Islet of Langerhans (tissue), 1 donor: ENCODE results near the gene EFHB.
"Not testable (repeated sequence)": the region's sequence is repeated elsewhere in the genome, so short reads cannot be mapped to it uniquely, and the experiment has no call there.

Experiments used
- FAIRE-seq: peaks from one replicate; lab custom pipeline; 2011; peaks lifted over from hg19 to GRCh38; lab: Jason Lieb, UNC

Gene EFHB, protein sequence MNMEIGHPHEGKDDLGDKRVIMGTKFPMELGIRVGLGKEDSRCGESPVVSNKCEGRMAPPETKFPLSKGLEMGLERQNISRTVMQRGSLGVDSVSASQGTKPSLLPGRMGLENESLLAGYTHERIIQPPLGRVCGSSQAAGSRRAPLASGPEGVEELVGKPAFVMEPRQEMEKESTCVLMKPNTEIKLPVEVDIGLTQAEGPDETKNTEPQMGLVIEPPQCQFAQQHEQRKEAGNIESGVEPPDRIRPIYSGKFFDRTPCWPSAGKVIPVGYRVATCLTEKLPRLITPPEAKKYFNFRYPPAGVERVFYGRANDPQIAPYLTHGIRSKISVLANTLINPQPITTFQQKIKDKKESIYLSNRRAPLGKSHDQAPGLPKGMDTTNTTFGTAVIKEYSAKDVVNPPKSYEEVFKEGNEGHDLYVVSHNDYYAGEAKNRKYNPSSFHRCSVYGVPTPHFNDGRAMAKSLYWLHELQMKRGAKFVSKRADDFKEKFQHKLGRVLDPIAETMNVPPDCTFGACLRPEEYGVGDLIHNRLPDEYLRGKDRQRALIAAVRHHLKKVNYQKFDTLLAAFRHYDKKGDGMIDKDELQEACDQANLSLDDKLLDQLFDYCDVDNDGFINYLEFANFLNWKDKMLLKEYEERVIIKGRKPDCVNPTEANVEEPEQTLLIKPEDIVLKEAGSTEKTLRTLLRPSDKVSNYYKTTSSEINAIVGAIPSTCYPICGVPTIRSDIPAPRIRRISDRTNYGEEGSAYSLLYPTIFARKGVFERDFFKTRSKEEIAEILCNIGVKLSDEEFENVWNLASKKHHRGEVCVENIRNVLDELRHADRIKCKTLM

DNA sequence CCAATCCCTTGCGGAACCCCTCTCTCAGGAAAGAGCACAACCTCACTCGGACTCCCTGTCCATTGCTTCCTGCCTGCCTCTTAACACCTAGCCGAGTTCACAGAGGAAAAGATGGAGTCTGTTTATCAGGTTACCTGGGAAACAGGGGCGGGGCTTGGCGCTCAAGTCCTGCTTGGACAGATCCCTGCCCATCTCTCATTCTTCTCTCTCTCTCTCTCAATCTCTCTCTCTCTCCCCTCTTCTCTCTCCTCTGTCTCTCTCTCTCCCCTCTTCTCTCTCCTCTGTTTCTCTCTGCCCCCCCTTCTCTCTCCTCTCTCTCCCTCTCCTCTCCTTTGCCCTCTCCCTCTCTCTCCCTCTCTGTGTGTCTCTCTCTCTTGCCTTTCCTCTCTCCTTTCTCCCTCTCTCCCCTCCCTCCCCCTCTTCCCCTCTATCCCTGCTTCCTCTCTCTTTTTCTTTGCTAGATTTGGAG is at the start of gene EFHB:
Gene EFHB (minus strand): TSS at position 120 of the 469 bp plus-strand sequence. CDS start 199 bp downstream, outside the sequence.
- FAIRE-seq: no peak

DNA sequence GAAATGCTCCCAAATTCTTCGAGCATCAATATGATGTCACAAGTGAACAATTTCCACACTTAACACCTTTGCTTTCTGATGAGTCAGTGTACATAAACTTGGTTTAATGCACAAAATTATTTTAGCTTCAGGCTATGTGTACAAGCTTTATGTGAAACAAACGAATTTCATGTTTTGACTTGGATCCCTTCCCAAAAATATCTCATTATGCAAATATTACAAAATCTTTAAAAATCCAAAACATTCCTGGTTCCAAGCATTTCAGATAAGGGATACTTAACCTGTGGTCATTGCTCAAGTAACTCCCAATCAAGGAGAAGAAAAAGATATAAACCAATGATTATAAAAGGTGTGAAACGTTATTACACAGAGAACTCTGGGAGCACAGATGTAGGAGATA is 38.0 kb upstream of the EFHB start:
- FAIRE-seq: no peak

DNA sequence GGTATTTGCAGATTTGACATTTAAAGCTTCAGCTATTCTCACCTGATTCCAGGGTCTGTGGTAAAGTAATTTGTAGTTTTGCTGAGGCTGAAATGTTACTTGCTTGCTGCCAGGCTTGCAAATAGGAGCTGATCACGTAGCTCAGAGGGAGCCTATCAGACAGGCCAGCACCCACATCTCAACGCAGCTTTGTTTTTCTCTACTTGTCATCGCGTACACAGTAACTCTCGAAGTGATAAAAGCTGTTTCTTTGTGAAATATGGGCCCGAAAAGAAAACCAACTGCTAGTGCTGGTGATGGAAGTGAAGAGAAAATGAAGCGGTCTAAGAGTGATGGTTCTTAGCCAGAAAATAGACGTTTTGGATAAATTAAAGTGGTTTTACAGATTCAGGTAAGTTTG is 36.3 kb upstream of the EFHB start:
- FAIRE-seq: no peak

DNA sequence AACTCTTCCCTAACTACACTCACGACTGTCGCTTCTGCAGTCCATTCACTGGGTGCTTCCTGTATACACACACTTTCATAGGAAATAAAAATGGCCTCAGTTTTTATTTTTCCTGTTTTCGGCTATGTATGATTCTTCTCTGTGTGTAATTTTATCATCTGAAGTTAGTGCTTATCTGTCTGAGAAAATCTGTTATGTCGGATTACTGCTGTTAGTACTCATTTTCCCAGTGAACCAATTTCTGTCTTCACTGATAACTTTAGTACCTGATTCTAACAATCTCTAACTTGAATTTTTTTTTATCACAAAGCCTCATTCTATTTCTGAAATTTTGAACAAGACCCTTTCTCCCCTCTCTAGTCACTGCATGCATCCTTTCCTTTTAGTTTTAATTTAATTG is 33.8 kb upstream of the EFHB start:
- FAIRE-seq: no peak

DNA sequence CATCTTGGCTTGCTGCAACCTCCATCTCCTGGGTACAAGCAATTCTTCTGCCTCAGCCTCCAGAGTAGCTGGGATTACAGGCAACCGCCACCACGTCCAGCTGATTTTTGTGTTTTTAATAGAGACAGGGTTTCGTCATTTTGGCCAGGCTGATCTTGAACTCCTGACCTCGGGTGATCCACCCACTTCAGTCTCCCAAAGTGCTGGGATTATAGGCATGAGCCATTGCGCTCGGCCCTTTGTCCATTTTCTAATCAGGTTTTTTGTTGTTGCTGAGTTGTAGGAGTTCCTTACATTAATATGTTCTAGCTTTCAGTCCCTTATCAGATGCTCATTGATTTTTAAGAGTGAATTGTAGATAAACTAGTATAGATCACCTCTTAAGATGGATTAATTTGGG is 33.2 kb upstream of the EFHB start:
- FAIRE-seq: no peak

DNA sequence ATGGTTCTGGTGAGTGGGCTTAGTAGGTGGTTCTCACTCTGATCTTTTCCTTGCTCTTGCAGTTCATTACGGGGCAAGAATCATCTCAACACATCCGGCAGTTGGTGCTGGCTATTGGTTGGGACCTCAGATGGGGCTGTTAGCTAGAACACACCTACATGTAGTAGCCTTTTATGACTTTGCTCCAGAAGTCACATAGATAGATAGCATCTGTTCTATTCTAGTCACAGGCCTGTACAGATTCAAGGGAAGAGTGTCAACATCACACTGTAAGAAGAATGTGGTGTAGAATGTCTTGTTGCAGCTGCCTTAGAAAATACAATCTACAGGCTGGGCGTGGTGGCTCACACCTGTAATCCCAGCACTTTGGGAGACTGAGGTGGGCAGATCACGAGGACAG is 27.9 kb upstream of the EFHB start:
- FAIRE-seq: no peak

DNA sequence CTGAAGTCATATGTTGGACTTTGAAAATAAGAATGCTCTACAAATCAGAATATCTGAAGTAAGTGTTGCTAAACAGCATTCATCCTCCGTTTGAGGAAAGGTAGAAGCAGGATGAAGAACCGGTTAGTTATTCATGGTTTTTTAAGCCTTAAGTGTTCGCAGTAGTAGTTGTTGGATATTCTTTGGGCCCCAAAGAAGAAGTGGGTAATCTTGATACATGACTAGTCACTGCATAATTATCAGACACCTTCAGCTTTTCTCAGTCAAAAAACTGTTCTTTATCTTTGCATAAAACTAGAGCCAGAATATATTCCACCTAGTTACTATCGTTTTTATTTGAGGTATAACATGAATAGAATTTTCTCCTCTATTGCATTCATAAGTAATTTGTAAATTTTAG is 26.7 kb upstream of the EFHB start:
- FAIRE-seq: no peak

DNA sequence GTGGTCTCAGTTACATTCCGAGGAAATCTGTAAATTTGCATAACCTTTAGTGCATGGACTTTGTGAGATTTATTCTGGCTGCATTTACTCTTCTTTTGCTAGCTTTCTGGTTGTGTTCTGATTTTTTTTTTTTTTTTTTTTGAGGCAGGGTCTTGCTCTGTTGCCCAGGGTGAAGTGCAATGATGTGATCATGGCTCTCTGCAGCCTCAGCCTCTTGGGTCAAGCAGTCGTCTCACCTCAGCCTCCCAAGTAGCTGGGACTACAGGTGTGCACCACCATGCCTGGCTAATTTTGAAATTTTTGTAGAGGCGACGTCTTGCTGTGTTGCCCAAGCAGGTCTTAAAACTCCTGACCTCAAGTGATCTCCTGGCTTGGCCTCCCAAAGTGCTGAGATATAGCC is 25.5 kb upstream of the EFHB start:
- FAIRE-seq: no peak

DNA sequence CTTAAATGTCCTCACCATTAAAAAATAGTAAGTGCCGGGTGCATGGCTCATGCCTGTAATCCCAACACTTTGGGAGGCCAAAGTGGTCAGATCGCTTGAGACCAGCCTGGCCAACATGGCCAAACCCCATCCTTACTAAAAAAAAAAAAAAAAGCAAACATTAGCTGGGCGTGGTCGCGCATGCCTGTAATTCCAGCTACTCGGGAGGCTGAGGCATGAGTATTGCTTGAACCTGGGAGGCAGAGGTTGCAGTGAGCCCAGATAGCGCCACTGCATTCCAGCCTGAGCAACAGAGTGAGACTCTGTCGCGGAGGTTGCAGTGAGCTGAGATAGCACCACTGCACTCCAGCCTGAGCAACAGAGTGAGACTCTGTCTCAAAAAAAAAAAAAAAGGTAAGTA is 23.3 kb upstream of the EFHB start:
- not testable (repeated sequence) for FAIRE-seq

DNA sequence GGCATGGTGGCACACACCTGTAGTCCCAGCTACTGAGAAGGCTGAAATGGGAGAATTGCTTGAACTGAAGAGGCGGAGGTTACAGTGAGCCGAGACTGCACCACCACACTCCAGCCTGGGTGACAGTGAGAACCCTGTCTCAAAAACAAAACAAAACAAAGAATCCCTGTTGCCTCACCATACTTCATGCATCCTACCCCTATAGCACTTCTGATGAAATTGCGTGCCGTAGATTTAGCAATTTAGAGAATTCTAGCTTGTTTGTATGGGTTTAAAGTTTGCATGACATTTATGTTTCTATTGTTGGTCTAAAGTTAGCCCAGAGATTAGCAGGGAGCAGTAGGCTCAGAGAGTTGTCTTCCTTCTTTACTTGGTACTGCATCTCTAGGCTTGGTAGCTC is 20.7 kb upstream of the EFHB start:
- no peak for FAIRE-seq

DNA sequence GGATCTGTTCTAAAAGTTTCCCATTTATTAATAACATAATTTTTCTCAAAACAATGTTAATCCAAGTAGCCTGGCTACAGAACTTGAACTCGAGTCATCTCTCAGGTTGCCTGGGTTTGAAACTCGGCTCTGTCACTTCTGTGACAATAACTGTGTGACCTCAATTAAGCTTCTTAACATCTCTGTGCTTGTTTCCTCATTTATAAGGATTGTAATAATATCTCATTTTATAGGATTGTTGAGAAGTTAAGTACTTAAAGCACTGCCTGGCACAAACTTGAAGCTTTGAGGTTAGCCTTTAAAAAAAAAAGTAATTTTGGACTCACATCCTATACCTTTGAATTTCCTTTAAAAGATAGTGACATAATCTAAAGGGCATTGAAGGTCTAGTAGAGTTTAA is 16.3 kb upstream of the EFHB start:
- no peak for FAIRE-seq

DNA sequence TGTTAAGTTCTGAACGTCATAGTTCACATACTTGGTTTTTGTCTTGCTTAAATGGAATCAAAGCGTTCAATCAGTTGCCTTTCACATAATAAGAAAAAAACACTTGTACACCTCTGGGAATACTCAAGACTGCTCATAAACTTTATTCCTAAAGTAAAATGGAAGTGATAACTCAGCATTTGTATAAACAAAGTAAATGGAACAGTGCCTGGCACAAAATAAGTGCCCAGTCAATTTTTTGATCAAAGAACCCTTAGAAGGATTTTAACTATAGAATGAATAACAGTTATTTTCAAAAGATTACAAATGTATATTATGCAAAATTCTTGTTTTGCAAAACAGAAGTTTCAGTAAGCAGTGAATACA is 14.2 kb upstream of the EFHB start:
- FAIRE-seq: no peak

DNA sequence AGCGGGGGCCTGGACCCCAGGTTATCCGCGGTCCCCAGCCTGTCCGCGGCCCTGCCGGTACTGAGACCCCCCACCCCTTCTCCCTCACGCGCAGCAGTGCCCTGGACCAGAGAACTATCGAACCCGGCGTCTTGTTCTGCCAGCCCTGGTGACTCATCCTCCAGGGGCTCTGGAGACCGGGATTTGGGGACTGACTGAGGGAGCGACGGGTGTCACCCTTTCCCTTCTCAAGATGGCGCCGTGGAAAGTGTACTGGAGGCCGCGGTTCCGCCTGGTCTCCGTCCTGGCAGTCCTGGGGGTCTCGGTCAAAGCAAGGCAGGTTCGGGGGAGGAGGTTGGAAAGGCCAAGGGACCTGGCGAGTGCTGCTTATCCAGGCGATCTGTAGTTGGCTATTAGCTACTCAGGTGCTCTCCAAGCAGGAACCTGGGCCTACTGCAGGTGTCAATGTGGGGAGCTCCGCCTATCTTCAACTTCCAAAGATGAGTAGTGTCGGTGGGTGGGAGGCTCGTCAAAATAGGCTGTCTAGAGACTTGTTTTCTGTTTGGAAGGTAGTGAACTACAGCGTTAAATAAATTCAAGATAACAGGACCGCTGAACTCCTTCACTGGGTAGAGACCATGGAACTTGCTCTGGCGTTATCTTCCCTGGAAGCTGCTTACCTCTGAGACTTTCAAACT is 13.7 kb upstream of the EFHB start:
- no peak for FAIRE-seq

DNA sequence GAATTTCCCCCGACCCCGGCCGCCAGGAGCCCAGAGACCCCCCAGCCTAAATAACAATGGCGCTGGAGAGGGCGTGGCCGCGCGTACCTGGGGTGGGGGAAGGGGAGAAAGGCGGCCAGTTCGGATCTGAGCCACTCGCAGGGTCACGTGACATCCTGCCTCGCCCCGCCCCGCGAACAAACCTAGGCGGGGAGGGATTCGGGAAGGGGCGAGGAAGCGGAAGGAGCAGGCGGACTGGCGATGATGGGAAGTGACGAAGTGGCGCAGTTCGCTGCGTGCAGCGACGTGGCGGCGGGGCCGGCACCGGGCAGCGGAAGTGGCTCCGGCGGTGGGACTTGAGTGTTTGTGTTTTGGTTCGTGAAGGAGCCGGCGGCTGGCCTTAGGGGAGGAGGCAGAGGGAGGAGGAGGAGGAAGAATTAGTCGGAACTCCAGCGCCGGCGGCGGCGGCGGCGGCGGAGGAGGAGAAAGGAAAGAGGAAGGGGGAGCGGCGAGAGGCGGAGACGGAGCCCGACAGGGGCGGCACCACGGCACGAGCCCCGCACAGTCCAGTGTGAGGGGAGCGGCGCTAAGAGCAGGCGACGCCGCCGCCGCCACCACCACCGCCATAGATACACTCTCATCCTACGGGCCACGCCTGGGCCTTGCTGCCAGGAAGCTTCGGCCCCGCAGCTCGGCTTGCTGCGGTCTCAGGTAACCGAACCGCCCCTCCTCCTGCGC is 13.0 kb upstream of the EFHB start, which contains the start of gene RAB5A:
Gene RAB5A (plus strand): TSS at position 266 of the 717 bp plus-strand sequence. CDS start 3,802 bp downstream, outside the sequence.
- no peak for FAIRE-seq

DNA sequence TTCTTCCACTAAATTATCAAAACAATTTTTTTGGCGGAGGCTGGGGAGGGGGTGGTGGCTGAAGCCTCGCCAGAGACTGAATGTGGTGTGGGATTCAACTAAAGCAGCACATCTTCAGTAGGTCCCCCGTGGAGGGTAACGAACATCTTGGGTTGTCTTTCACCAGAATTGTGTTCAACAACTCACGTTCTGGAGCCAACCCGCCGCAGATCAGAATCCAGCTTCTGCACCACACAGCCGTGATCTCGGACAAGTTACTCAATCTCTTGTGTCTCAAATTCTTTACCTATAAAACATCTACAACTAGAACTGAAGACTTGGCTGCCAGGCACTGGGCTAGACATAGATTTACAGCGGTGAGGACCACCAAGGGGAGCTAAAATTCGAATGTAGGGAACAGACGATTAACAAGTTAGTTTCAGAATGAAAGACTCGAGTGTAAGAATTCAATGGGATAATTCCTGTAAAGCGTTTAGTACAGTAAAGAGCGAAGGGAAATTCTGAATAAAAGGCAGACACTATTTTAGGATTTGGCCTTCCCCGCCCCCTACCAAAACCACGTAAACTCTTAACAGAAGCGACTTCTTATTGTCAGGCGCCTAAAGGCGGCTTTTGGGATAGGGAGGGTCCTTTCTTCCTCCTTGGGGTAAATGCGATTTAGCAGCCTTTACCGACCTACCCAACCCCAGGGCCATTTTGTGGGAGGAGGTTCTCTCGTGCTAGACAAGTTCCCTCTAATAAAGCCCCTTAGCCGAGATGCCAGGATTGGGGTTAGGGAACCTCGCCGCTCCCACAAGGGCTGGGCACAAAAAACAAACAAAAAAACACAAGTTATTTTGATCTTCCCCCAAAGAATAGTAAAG is 12.2 kb upstream of the EFHB start:
- FAIRE-seq: no peak

DNA sequence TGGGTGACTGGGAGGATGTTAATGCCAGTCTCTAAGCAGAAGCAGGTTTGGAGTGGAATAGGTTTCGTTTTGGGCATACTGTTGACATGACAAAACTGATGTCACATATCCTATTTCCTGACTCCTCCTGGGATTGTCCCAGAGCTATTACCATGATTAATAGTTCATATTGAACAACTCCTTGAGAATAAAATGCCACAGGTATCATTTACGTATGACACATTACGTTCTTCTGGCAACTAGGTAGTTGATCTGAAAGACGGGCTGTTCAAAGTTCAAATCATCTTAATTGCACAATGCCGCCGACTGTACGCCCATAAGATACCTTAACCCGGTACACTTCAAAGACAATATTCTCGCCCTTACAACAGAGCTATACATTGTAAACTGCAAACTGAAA is 11.5 kb upstream of the EFHB start:
- FAIRE-seq: no peak

DNA sequence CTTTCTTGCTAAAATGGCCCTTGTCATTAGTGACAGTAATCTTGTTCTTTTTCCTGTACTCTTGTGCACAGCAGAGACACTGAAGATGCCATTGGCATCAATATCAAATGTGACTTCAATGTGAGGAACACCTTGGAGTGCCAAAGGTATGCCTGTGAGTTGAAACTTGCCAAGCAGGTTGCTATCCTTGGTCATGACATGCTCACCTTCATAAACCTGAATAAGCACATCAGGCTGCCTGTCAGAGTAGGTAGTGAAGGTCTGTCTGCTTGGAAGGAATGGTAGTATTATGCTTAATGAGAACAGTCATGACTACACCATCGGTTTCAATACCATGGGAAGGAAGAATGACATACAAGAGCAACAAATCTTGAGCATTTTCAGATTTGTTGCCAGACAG is 6.6 kb upstream of the EFHB start:
- no peak for FAIRE-seq

DNA sequence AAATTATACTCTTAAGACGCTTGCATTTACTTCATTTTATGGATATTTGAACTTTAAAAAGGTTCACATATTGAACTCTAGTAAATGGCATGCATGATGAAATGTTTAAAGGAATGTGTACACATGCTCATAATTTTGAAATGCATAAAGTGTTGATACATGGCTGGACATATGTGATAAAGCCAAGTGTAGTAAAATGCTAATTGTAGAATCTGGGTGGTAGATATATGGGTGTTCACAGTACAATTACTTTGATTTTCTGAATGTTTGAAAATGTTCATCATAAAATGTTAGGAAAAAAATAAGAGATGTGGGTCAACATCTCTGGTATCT is 4.2 kb upstream of the EFHB start:
- no peak for FAIRE-seq

DNA sequence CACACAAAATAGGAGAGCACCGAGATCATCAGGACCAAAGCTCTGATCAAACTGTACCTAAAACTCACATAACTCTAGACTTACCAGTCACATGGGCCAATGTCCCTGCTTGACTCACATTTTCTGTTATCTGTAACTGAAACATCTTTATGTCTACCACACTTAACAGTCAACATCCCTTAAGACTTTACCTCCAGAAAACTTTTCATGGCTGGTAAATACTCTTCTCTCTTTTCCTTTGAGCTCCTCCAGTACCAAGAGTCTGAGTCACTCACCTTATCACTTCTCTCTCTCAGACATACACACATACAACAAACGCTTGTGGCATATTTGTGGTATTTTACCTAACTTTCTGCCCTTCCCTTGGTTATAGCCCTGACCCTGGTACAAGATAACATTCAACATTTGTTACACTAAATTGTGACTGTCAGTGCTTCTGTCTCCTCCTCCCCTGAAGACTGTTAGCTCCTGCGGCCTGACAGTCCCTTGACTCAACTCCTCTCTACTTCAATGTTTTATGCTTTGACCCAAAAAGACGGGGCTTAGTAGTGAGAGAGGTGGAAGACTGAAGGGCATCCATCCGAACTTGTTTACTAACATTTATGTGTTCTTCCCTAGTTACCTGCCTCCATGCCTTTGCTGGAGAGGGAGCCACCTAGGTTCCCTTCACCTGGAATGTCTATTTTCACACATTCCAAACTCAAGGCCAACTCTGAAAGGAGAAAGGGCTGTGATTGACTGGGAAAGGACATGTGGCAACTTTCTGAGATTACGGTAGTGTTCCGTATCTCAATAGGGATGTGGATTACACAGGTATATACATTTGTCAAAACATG is 3.7 kb upstream of the EFHB start:
- no peak for FAIRE-seq

DNA sequence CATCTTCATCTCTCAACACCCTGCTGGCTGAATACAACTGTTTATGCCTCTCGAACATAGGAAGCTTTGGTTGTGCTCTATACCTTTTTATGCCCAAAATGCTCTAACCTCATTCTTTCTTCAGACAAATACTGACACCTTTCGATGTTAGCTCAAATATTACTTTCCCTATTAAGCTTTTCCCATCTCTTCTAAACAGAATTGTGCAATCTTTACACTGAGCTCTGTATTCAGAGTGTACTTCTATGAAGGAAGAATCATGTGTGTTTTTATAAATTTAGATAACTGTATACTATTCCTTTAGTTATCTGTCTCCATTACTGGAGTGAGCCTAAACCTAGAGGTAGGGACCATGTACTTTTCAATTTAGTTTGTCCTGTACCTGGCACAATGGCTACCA is 1.6 kb downstream of the EFHB start:
- FAIRE-seq: no peak
